Measurements from ENCODE around the gene ADARB2.

ADARB2 gene

GRCh38 chr10:1597370-1598146 lies 139.8 kb downstream of the ADARB2 start:
- no peak overlapping the region for H3K4me3 Mint-ChIP-seq
- H3K36me3 Mint-ChIP-seq: peaks cover 0 to 2% of the 10 kb centered on the region in 2 donors
- H3K27me3 Mint-ChIP-seq: peaks cover 33 to 34% of the 10 kb centered on the region in 2 donors
- H3K27ac Mint-ChIP-seq: no peak overlapping the region
- ATAC-seq (replicated peaks) (no peak), DNase-seq (no peak)
- H3K9me3 Mint-ChIP-seq: no peaks in the 10 kb centered on the region
- H3K4me1 Mint-ChIP-seq: peaks cover 0 to 3% of the 10 kb centered on the region in 2 donors

GRCh38 chr10:1596482-1597099 lies 140.7 kb downstream of the ADARB2 start:
- no peaks in the 10 kb centered on the region for H3K9me3 Mint-ChIP-seq

GRCh38 chr10:1595726-1596125 lies 141.6 kb downstream of the ADARB2 start:
- ATAC-seq (replicated peaks) (no peak), DNase-seq (no peak)
- no peak overlapping the region for H3K4me3 Mint-ChIP-seq
- no peak overlapping the region for H3K27ac Mint-ChIP-seq
- H3K36me3 Mint-ChIP-seq: peaks cover 0 to 2% of the 10 kb centered on the region in 2 donors
- H3K4me1 Mint-ChIP-seq: peaks cover 0 to 3% of the 10 kb centered on the region in 2 donors
- H3K9me3 Mint-ChIP-seq: no peaks in the 10 kb centered on the region
- peaks cover 40 to 41% of the 10 kb centered on the region in 2 donors for H3K27me3 Mint-ChIP-seq

More at GRCh38 chr10:1596482-1597099, 140.7 kb downstream of the ADARB2 start:
- ATAC-seq (replicated peaks) (no peak), DNase-seq (no peak)
- Mint-ChIP-seq H3K27ac (no peak overlapping the region), H3K4me3 (no peak overlapping the region), H3K27me3 (peaks cover 35% of the 10 kb centered on the region in 2 donors), H3K36me3 (peaks cover 0 to 2% of the 10 kb centered on the region in 2 donors), H3K4me1 (peaks cover 0 to 3% of the 10 kb centered on the region in 2 donors)

- H3K4me3 Mint-ChIP-seq: no peak overlapping the region
These were observed 142.1 kb downstream of the ADARB2 start for GRCh38 chr10:1595242-1595600.

GRCh38 chr10:1594372-1595241 lies 142.7 kb downstream of the ADARB2 start:
- Mint-ChIP-seq H3K4me3 (no peak overlapping the region), H3K27me3 (peaks cover 40 to 41% of the 10 kb centered on the region in 2 donors), H3K36me3 (peaks cover 0 to 2% of the 10 kb centered on the region in 2 donors), H3K4me1 (peaks cover 0 to 3% of the 10 kb centered on the region in 2 donors), H3K27ac (no peak overlapping the region), H3K9me3 (no peaks in the 10 kb centered on the region)
- DNase-seq (no peak), ATAC-seq (replicated peaks) (no peak)

More at GRCh38 chr10:1595242-1595600, 142.1 kb downstream of the ADARB2 start:
- peaks cover 0 to 2% of the 10 kb centered on the region in 2 donors for H3K36me3 Mint-ChIP-seq
- H3K9me3 Mint-ChIP-seq: no peaks in the 10 kb centered on the region
- H3K27me3 Mint-ChIP-seq: peaks cover 40 to 41% of the 10 kb centered on the region in 2 donors
- ATAC-seq (replicated peaks): no peak
- DNase-seq: no peak
- no peak overlapping the region for H3K27ac Mint-ChIP-seq
- H3K4me1 Mint-ChIP-seq: peaks cover 0 to 3% of the 10 kb centered on the region in 2 donors

- ATAC-seq (replicated peaks) (no peak), DNase-seq (no peak)
- Mint-ChIP-seq H3K4me1 (no peaks in the 10 kb centered on the region), H3K4me3 (no peak overlapping the region), H3K27ac (no peak overlapping the region), H3K36me3 (peaks cover 0 to 5% of the 10 kb centered on the region in 2 donors), H3K27me3 (peaks cover 34% of the 10 kb centered on the region in 2 donors), H3K9me3 (peaks cover 10 to 13% of the 10 kb centered on the region in 2 donors)
These were observed 145.6 kb downstream of the ADARB2 start for GRCh38 chr10:1591742-1592141.

- ATAC-seq (replicated peaks) (no peak), DNase-seq (no peak)
- Mint-ChIP-seq H3K4me3 (no peak overlapping the region), H3K4me1 (no peaks in the 10 kb centered on the region), H3K9me3 (peaks cover 10 to 13% of the 10 kb centered on the region in 2 donors), H3K27ac (no peak overlapping the region), H3K36me3 (peaks cover 0 to 5% of the 10 kb centered on the region in 2 donors), H3K27me3 (peaks cover 27 to 28% of the 10 kb centered on the region in 2 donors)
These were observed 146.3 kb downstream of the ADARB2 start for GRCh38 chr10:1591045-1591444.

GRCh38 chr10:1589257-1589656 lies 148.1 kb downstream of the ADARB2 start:
- Mint-ChIP-seq H3K27ac (no peak overlapping the region), H3K4me1 (no peaks in the 10 kb centered on the region), H3K27me3 (peaks cover 13 to 16% of the 10 kb centered on the region in 2 donors), H3K36me3 (peaks cover 0 to 5% of the 10 kb centered on the region in 2 donors), H3K4me3 (no peak overlapping the region), H3K9me3 (peaks cover 10 to 13% of the 10 kb centered on the region in 2 donors)
- DNase-seq (no peak), ATAC-seq (replicated peaks) (no peak)

- no peak overlapping the region for H3K27ac Mint-ChIP-seq
- peaks cover 0 to 2% of the 10 kb centered on the region in 2 donors for H3K36me3 Mint-ChIP-seq
- DNase-seq (no peak), ATAC-seq (replicated peaks) (no peak)
- peaks cover 1 to 5% of the 10 kb centered on the region in 2 donors for H3K27me3 Mint-ChIP-seq
- H3K4me1 Mint-ChIP-seq: peaks cover 14 to 19% of the 10 kb centered on the region in 2 donors
- no peak overlapping the region for H3K4me3 Mint-ChIP-seq
- H3K9me3 Mint-ChIP-seq: peaks cover 5 to 7% of the 10 kb centered on the region in 2 donors
These were observed 154.6 kb downstream of the ADARB2 start for GRCh38 chr10:1582739-1583138.

GRCh38 chr10:1581189-1581588 lies 156.1 kb downstream of the ADARB2 start:
- Mint-ChIP-seq H3K4me1 (peaks cover 30 to 34% of the 10 kb centered on the region in 2 donors), H3K36me3 (no peaks in the 10 kb centered on the region), H3K27ac (no peak overlapping the region), H3K27me3 (peaks cover 5% of the 10 kb centered on the region in 2 donors), H3K4me3 (no peak overlapping the region), H3K9me3 (no peaks in the 10 kb centered on the region)
- DNase-seq (no peak), ATAC-seq (replicated peaks) (no peak)

GRCh38 chr10:1579671-1580070 lies 157.7 kb downstream of the ADARB2 start:
- no peak for ATAC-seq (replicated peaks)
- H3K27me3 Mint-ChIP-seq: peaks cover 5 to 6% of the 10 kb centered on the region in 2 donors
- no peaks in the 10 kb centered on the region for H3K36me3 Mint-ChIP-seq
- H3K9me3 Mint-ChIP-seq: no peaks in the 10 kb centered on the region
- no peak for DNase-seq
- no peak overlapping the region for H3K4me3 Mint-ChIP-seq
- no peak overlapping the region for H3K27ac Mint-ChIP-seq
- H3K4me1 Mint-ChIP-seq: peaks cover 40 to 50% of the 10 kb centered on the region in 2 donors

GRCh38 chr10:1579141-1579491 lies 158.2 kb downstream of the ADARB2 start:
- H3K4me1 Mint-ChIP-seq: peaks cover 42 to 53% of the 10 kb centered on the region in 2 donors
- no peak for DNase-seq
- H3K27me3 Mint-ChIP-seq: peaks cover 4 to 11% of the 10 kb centered on the region in 2 donors
- no peak overlapping the region for H3K27ac Mint-ChIP-seq
- ATAC-seq (replicated peaks): no peak
- H3K36me3 Mint-ChIP-seq: no peaks in the 10 kb centered on the region
- no peak overlapping the region for H3K4me3 Mint-ChIP-seq
- no peaks in the 10 kb centered on the region for H3K9me3 Mint-ChIP-seq

GRCh38 chr10:1578392-1579140 lies 158.8 kb downstream of the ADARB2 start:
- H3K4me3 Mint-ChIP-seq: no peak overlapping the region
- DNase-seq (no peak), ATAC-seq (replicated peaks) (no peak)
- H3K27ac Mint-ChIP-seq: no peak overlapping the region
- peaks cover 0 to 13% of the 10 kb centered on the region in 2 donors for H3K27me3 Mint-ChIP-seq
- H3K4me1 Mint-ChIP-seq: peaks cover 43 to 53% of the 10 kb centered on the region in 2 donors
- H3K9me3 Mint-ChIP-seq: no peaks in the 10 kb centered on the region
- no peaks in the 10 kb centered on the region for H3K36me3 Mint-ChIP-seq
